ENCODE measurements around the gene ELF4. TPM values are rescaled to one million over a fixed set of nuclear protein-coding genes. Genes with fewer than 3 reads are reported as not detected.

Gene ELF4
- total RNA-seq, 4 donors from 2014 or later: 2.6 to 6.3 (median 3.8) TPM

DNA sequence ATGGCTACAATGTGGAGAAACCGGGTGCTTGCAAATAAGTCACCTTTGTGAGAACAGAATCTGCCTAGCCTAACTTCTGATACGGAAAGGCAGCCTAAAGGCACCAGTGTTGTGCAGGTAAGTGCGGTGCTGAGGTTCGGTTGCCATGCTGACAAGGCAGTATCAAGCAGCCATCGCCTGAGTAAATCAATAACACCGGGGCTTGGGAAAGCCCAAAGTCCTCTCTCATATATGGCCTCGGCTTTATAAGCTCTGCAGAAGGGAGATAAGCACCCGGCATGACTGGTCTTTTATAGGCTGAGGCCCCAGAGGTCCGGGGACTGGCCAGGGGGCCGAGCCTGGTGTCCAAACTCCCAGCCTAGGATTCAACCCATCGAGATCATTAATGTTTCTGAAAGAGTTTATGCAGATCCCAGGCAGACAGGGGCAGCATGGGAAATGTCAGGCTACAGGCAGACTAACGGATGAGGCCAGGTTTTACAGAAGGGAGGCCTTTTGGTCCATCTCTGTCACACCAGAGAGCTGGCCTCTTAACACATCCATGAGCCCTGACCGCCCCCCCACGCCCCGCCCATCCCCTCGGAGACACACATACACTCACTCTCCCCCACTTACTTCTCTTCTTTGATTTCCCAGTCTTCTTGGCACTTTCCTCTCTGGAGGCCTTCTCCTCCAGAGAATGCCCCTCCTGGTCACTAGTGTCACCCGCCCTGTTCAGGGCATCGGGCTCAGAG is 38.5 kb downstream of the ELF4 start:
- no peak for DNase-seq
- intact Hi-C loops (cut with DNase I): no loop called here
- no peaks in the 10 kb centered on the region for H3K4me1 ChIP-seq
- no peak overlapping the region for H3K27ac ChIP-seq
- H3K4me3 ChIP-seq (replicated peaks in 1 of 3): no peak overlapping the region
- 90 to 94% methylated on average over 11 to 13 of the region's 18 CpGs for WGBS, 2 donors
- H3K36me3 ChIP-seq: peaks cover 0 to 8% of the 10 kb centered on the region in 2 donors
- H3K27me3 ChIP-seq: no peaks in the 10 kb centered on the region
- H3K9me3 ChIP-seq: no peaks in the 10 kb centered on the region
- TF ChIP-seq, protein P1, sequence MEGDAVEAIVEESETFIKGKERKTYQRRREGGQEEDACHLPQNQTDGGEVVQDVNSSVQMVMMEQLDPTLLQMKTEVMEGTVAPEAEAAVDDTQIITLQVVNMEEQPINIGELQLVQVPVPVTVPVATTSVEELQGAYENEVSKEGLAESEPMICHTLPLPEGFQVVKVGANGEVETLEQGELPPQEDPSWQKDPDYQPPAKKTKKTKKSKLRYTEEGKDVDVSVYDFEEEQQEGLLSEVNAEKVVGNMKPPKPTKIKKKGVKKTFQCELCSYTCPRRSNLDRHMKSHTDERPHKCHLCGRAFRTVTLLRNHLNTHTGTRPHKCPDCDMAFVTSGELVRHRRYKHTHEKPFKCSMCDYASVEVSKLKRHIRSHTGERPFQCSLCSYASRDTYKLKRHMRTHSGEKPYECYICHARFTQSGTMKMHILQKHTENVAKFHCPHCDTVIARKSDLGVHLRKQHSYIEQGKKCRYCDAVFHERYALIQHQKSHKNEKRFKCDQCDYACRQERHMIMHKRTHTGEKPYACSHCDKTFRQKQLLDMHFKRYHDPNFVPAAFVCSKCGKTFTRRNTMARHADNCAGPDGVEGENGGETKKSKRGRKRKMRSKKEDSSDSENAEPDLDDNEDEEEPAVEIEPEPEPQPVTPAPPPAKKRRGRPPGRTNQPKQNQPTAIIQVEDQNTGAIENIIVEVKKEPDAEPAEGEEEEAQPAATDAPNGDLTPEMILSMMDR (IDR thresholded peaks at IDR 0.05): no peak
- TF ChIP-seq POLR2A (IDR thresholded peaks at IDR 0.05): no peak

DNA sequence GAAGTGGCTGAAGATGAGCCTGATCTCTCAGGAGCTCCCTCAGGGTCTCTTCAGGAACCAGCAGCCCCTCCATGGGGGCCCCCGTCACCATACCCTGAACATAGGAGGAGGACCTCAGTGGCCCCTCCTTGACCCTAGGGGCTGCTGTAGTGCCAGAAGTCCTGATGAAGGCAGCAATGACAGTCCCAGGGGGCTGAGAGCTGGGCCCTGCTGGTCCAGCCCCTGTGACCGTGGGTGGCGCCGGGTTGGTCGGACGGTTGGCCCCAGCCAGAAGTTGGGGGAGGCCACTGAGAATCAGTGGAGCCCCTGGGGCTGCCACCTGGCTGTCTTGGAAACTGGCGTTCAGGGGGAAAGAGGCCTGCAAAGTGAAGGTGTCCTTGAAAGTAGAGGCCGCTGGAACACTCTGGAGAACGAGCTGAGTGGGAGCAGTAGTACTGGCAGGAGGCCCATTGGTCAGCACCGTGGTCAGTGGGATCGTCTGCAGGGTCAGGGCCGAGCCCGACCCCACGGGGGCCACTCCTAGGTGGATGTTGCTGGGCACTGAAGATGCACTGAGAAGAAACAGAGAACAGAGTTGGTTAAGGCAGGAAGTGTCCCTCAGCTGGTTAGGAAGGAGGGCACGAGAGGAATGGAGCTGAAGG is 43.2 kb downstream of the ELF4 start:
- no peak overlapping the region for H3K4me3 ChIP-seq (replicated peaks in 1 of 3)
- no peaks in the 10 kb centered on the region for H3K4me1 ChIP-seq
- no peaks in the 10 kb centered on the region for H3K27me3 ChIP-seq
- DNase-seq: no peak
- H3K9me3 ChIP-seq: no peaks in the 10 kb centered on the region
- H3K36me3 ChIP-seq: peaks cover 0 to 7% of the 10 kb centered on the region in 2 donors
- TF ChIP-seq POLR2A (IDR thresholded peaks at IDR 0.05): no peak
- TF ChIP-seq, protein P1 (IDR thresholded peaks at IDR 0.05): no peak
- WGBS, 2 donors: 76 to 78% methylated on average over 11 to 13 of the region's 15 CpGs
- H3K27ac ChIP-seq: no peak overlapping the region
- intact Hi-C loops (cut with DNase I): no loop called here

DNA sequence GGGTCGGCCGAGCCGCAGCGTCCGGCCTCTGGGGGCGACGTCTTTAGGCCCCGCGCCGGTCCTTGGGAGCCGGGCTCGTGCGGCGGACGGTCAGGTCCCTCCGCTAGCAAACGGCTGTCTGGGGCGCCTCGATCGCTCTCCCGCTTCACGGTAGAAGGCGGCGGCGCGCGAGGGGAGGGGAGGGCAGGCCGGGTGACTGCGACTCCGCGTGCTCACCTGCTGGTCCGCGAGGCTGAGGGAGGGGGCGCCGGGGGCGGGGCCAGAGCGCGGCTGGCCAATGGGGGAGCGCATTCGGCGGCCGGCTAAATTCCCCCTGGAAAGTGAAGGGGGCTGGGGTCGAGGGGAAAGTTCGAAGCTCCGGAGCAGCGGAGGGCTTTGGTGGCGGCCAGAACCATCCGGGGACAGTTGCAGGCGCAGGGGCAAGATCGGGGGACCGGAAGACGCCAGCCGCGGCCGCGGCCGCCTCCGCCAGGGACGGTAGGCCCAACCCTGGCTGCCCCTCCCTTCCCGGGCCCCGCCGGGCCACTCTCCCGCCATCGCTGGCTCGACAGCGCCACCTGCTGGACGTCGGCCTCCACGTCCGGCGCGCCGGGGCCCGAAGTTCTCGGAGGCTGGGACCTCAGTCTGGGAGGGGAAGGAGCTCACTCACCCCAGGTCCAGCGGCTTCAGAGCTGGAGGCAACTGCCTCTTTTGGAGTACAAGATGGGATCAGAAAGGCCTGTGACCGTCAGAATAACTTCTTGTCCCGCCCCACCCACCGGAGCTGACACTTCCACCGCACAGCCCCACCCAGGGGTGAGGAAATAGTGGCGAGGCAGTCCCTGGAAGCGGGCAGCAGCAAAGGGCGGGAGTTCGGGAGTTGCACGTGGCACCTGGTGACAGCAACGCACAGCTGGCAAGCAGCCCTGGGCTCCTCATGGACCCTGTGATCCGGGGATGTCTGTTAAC is 49.9 kb downstream of the ELF4 start:
- Histone ChIP-seq H3K9me3 (no peaks in the 10 kb centered on the region), H3K4me1 (peaks cover 0 to 5% of the 10 kb centered on the region in 2 donors), H3K27ac (peak overlapping the region in 2 of 3 donors; percentile 41 to 50), H3K36me3 (no peaks in the 10 kb centered on the region), H3K4me3 (replicated peaks in 1 of 3) (peak overlapping the region in 1 of 3 donors; percentile 30), H3K27me3 (no peaks in the 10 kb centered on the region)
- intact Hi-C loops (cut with DNase I): no loop called here
- TF ChIP-seq POLR2A (IDR thresholded peaks at IDR 0.05): no peak
- TF ChIP-seq, protein P1 (IDR thresholded peaks at IDR 0.05): peak; percentile 52 to 86 (median 72)
- 0% methylated on average over 2 to 5 of the region's 87 CpGs for WGBS, 2 donors
- DNase-seq: peak; percentile 72 to 76

DNA sequence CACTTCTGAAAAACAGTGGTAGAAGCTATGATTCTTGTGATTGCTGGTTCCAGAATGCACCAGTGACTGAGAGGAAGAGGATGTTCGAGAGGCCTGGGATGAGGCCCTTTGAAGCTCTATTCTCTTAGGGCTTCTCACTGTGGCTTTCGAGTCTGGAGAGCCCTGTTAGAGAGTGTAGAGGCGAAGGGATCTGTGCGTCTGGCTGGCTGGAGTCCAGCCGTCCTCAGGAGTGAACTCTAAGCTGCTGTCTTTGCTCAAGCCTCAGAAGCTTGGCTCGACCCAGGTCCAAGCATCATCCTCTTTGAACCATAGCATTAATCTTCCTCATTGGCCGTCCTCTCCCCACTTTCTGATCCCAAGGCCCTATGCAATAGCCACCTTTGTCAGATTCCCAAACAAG is 51.6 kb downstream of the ELF4 start:
- intact Hi-C loops (cut with DNase I): loop anchor here (5.0 kb wide), 1 partner anchor 131 kb away; no protein-coding TSS in a partner anchor
- Histone ChIP-seq H3K4me3 (replicated peaks in 1 of 3) (no peak overlapping the region), H3K4me1 (peaks cover 0 to 5% of the 10 kb centered on the region in 2 donors), H3K9me3 (no peaks in the 10 kb centered on the region), H3K36me3 (no peaks in the 10 kb centered on the region), H3K27ac (no peak overlapping the region), H3K27me3 (no peaks in the 10 kb centered on the region)
- no peak for DNase-seq
- WGBS, 2 donors: 77 to 86% methylated on average over 1 to 4 of the region's 7 CpGs
- TF ChIP-seq, protein P1 (IDR thresholded peaks at IDR 0.05): no peak
- no peak for TF ChIP-seq POLR2A (IDR thresholded peaks at IDR 0.05)

Data from thyroid gland (tissue), 4 donors.